Keratinocyte (primary cell): ENCODE results near the gene DPP7.

Experiments used
- EZH2 ChIP-seq: IDR thresholded peaks from one replicate; pipeline ENCODE4 v1.6.1; 2012; ENCODE audit warnings: inconsistent platforms, mild to moderate bottlenecking, low read length, moderate library complexity
- TF ChIP-seq, protein P1 (sequence below), 3 experiments: IDR thresholded peaks in 1 of 3; conservative IDR thresholded peaks in 1 of 3; optimal IDR thresholded peaks in 1 of 3; 2 replicates in 2 of 3; 3 replicates in 1 of 3; pipeline versions ENCODE3 to v1.5.1; 2011; ENCODE audit warnings: low read length in 3 of 3, mild to moderate bottlenecking in 3 of 3, moderate library complexity in 2 of 3, control low read depth in 1 of 3, inconsistent platforms in 1 of 3; ENCODE audit not compliant: insufficient read depth in 2 of 3; ENCODE audit errors: extremely low read depth in 1 of 3

DNA sequence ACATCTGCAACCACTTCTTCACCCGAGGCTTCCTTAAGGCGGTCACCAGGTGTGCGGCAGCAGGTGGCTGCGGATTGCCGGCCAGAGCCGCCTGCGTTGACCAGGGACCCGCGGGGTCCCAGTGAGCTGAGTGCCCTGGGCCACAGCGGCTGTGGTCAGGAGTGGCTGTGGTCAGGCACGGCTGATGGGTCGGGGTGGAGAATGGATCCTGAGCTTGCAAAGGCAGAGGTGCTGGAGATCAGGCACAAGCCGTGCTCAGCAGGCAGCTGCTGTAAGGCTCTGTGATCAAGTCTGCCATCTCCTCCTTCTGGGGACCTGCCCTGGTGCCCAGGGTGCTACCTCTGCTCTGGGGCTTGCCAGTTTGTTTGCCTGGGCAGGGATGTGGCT lies 35.1 kb downstream of the DPP7 start:
- TF ChIP-seq, protein P1, sequence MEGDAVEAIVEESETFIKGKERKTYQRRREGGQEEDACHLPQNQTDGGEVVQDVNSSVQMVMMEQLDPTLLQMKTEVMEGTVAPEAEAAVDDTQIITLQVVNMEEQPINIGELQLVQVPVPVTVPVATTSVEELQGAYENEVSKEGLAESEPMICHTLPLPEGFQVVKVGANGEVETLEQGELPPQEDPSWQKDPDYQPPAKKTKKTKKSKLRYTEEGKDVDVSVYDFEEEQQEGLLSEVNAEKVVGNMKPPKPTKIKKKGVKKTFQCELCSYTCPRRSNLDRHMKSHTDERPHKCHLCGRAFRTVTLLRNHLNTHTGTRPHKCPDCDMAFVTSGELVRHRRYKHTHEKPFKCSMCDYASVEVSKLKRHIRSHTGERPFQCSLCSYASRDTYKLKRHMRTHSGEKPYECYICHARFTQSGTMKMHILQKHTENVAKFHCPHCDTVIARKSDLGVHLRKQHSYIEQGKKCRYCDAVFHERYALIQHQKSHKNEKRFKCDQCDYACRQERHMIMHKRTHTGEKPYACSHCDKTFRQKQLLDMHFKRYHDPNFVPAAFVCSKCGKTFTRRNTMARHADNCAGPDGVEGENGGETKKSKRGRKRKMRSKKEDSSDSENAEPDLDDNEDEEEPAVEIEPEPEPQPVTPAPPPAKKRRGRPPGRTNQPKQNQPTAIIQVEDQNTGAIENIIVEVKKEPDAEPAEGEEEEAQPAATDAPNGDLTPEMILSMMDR (optimal IDR thresholded peaks at IDR 0.05 in 1 of 3, IDR thresholded peaks at IDR 0.05 in 1 of 3, conservative IDR thresholded peaks at IDR 0.05 in 1 of 3; ENCODE audit: extremely low read depth in 1 of 3, insufficient read depth in 2 of 3, low read length in 3 of 3): no peak
- no peak for TF ChIP-seq EZH2
